AG09319 (cell line): Measurements from ENCODE around the gene GAREM1.

Experiments
- DNase-seq: peaks from one replicate; pipeline ENCODE4 v3.0.0-alpha.2; 2010; ENCODE audit warnings: low read depth; ENCODE audit errors: extremely low read depth
- CTCF ChIP-seq: IDR thresholded peaks from 2 replicates; pipeline ENCODE4 v1.5.1; 2011; ENCODE audit warnings: low read depth, mild to moderate bottlenecking, inconsistent platforms, low read length, moderate library complexity

Gene GAREM1

DNA sequence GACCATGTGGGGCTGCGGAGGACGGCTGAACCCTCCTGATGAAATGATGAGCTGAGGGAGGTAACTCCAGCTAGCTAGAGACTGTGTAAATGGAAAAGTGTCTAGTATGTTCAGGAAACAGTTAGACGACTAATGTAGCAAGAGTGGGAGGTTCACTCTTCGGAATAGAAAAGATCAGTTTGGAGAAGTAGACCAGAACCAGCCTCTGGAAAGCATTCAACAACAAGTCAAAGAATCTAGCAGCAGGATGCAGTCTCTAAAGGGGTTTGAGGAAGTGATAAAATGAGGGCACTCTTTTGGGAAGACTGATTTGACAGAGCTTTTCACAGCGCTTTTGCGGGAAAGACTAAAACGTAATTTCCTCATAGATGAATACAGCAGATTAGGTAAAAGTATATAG lies 79.6 kb downstream of the GAREM1 start:
- TF ChIP-seq CTCF, result no peak
- no peak for DNase-seq

DNA sequence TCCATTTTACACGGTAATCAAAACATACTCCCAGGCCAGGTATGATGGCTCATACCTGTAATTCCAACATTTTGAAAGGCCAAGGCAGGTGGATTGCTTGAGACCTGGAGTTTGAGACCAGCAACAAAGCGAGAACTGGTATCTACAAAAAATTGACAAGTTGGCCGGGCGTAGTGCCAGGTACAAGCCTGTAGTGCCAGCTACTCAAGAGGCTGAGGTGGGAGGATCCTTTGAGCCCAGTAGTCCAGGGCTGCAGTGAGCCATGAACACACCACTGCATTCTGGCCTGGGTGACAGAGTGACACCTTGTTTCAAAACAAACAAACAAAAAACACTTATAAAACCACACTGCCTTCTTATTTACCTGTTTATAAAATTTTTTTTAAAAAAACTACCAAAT lies 80.8 kb downstream of the GAREM1 start:
- DNase-seq, result no peak

DNA sequence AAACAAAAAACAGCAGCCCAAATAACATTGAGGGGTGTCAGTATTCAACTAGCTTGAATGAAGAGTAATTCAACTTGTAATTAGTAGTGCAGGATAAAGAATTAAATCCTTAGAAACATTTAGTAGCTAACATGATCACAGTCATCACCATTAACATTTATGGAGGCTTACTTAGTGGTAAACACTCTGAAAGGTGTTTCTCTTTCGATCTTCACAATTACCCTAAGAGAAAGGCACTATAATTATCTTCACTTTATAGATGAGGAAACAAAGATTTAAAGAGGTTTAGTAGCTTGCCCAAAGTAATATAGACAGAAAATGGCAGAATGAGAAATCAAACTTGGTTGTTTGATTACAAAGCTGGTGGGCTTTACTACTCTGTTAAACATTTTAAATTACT lies 81.5 kb downstream of the GAREM1 start:
- no peak for TF ChIP-seq CTCF
- DNase-seq, result no peak

More for the DNA sequence above, 80.8 kb downstream of the GAREM1 start:
- TF ChIP-seq CTCF, result no peak

- TF ChIP-seq CTCF, result no peak
- no peak for DNase-seq
Observed at GRCh38 chr18:32386471-32386870, 84.2 kb downstream of the GAREM1 start.

- DNase-seq, result peak; percentile 52
- TF ChIP-seq CTCF, result no peak
Observed at GRCh38 chr18:32383050-32383819, 87.4 kb downstream of the GAREM1 start.

DNA sequence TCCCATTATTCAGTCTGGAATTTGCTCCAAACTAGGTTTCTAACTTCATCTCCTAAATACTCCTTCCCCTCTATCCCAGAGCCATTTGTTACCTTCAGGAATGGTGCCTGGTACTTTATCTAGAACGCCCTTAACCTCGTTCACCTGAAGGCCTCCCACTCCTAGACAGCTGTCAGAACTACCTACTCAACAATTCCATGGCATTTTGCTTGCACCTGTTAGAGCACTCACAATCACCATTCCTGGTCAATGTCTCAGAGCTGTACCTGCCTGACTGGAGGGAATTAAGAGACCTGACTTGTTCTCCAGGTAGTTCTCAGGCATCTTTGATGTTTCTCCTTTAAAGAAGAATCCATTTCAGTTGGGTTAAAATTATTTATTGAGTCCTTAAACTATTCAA lies 88.9 kb downstream of the GAREM1 start:
- TF ChIP-seq CTCF, result no peak
- DNase-seq, result no peak

GRCh38 chr18:32380559-32380958 lies 90.1 kb downstream of the GAREM1 start:
- TF ChIP-seq CTCF, result no peak
- DNase-seq, result no peak
